Measurements from ENCODE around the gene PELO.

GRCh38 chr5:52805615-52806014 is 17.9 kb downstream of the PELO start:
- TF ChIP-seq SUZ12 (IDR thresholded peaks at IDR 0.05): no peak
- no peak for TF ChIP-seq SP1 (IDR thresholded peaks at IDR 0.05)
- no peak for TF ChIP-seq TARDBP (IDR thresholded peaks at IDR 0.05)
- TF ChIP-seq HDGF (IDR thresholded peaks at IDR 0.05; ENCODE audit: borderline replicate concordance): no peak

All from HEK293T (cell line).